Activated CD4-positive, alpha-beta memory T cell treated with anti-CD3 and anti-CD28 coated beads, Interleukin-2, amount 10 ng/mL, durations not matched to agents 7 days and 5 days (primary cell): ENCODE measurements around the gene GFER. TPM values are rescaled to one million over a fixed set of nuclear protein-coding genes. Genes with fewer than 3 reads are reported as not detected.
"Not testable (repeated sequence)": the region's sequence is repeated elsewhere in the genome, so short reads cannot be mapped to it uniquely, and the experiment has no call there.

Source experiments
- CTCF ChIA-PET: fragments of 350-600 bp; sonication (Branson Sonifier 250); formaldehyde crosslinking; loops from one replicate; lab custom pipeline; 2021; ENCODE audit warnings: antibody characterized with exemption, inconsistent platforms; lab: Charles Lee
- POLR2A ChIA-PET: fragments of 350-600 bp; sonication (Branson Sonifier 250); formaldehyde crosslinking; loops from one replicate; lab custom pipeline; 2021; ENCODE audit warnings: antibody characterized with exemption; lab: Charles Lee
- DNase-seq: peaks from one replicate; pipeline ENCODE4 v3.0.0-alpha.2; 2020
- H3K27ac Mint-ChIP-seq: one replicate; pipeline ENCODE4 v1.8.0; 2021; ENCODE audit warnings: mild to moderate bottlenecking, mixed read lengths
- H3K27me3 Mint-ChIP-seq: one replicate; pipeline ENCODE4 v1.8.0; 2021; ENCODE audit warnings: mixed read lengths
- H3K36me3 Mint-ChIP-seq: one replicate; pipeline ENCODE4 v1.8.0; 2021; ENCODE audit warnings: low read depth, mixed read lengths
- H3K4me1 Mint-ChIP-seq: one replicate; pipeline ENCODE4 v1.8.0; 2021; ENCODE audit warnings: mixed read lengths
- H3K4me3 Mint-ChIP-seq: one replicate; pipeline ENCODE4 v1.8.0; 2021; ENCODE audit warnings: mild to moderate bottlenecking, mixed read lengths
- H3K9me3 Mint-ChIP-seq: one replicate; pipeline ENCODE4 v1.8.0; 2021; ENCODE audit warnings: mixed read lengths
- total RNA-seq, 2 experiments: library from RNA; stranded (reverse); gene quantifications; one replicate each; pipeline ENCODE4 v1.2.3, GENCODE V29; 2021

GFER gene
- total RNA-seq, 2 experiments from 2014 or later: 29.1 to 32.0 TPM

DNA sequence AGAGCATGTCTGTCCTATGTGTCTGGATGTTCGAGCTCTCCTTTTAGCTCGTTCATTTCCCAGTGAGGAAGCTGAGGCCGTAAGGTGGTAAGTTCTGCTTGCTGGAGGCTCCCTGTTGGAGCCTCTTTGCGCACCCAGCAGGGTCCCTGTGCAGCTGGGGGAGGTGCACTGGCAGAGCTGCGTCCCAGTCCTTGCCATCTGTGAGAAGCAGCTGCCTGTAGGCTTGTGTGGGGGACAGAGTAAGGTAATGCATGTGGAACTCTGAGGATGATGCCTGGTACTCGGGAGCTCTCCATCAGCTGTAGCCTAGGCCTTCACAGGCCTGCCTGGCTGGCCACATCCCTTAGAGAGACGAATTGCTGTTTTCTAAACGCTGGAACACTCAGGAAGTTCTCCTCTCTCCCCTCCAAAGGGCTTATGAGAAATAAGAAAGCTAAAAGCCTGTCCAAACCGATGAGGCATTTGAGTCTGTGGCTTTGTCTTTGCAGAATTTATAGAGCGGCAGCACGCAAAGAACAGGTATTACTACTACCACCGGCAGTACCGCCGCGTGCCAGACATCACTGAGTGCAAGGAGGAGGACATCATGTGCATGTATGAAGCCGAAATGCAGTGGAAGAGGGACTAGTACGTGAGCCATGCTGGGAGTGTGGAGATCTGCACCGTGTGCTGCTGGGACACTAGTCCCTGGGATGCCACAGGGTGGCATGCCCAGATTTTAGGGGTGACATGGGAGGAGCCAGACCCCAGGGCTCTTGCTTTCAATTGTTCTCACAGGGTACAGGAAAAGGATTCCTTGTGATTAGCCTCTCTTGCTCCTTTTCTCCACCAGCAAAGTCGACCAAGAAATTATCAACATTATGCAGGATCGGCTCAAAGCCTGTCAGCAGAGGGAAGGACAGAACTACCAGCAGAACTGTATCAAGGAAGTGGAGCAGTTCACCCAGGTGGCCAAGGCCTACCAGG is 23.0 kb upstream of the GFER start:
- H3K4me1 Mint-ChIP-seq: peaks cover 49% of the 10 kb centered on the region
- H3K27ac Mint-ChIP-seq: peak overlapping the region; percentile 95
- ChIA-PET CTCF (interaction anchor here (0.8 to 1.7 kb wide), 4 partner anchors 8 to 180 kb away, joined by 3 to 9 read pairs (median 4); partner anchors contain the start of genes MSRB1 and TBL3), POLR2A (interaction anchor here (0.6 to 9.7 kb wide), 20 partner anchors 8 to 540 kb away, joined by 3 to 149 read pairs (median 3); partner anchors contain the start of genes FAHD1, GFER, MSRB1 and NOXO1)
- DNase-seq: peak; percentile 54
- peaks cover 51% of the 10 kb centered on the region for H3K36me3 Mint-ChIP-seq
- H3K27me3 Mint-ChIP-seq: peaks cover 2% of the 10 kb centered on the region
- H3K9me3 Mint-ChIP-seq: no peaks in the 10 kb centered on the region
- peak overlapping the region; percentile 84 for H3K4me3 Mint-ChIP-seq

GRCh38 chr16:1961651-1962067 is 22.3 kb upstream of the GFER start:
- CTCF ChIA-PET: no interaction called here
- Mint-ChIP-seq H3K27me3 (peaks cover 2% of the 10 kb centered on the region), H3K4me1 (peaks cover 51% of the 10 kb centered on the region), H3K27ac (peak overlapping the region; percentile 95), H3K36me3 (peaks cover 51% of the 10 kb centered on the region), H3K4me3 (peak overlapping the region; percentile 84), H3K9me3 (no peaks in the 10 kb centered on the region)
- DNase-seq: peak; percentile 52
- POLR2A ChIA-PET: interaction anchor here (0.9 to 9.7 kb wide), 10 partner anchors 9 to 541 kb away, joined by 3 to 149 read pairs (median 6); partner anchors contain the start of genes EME2, GFER, MRPS34 and MSRB1

DNA sequence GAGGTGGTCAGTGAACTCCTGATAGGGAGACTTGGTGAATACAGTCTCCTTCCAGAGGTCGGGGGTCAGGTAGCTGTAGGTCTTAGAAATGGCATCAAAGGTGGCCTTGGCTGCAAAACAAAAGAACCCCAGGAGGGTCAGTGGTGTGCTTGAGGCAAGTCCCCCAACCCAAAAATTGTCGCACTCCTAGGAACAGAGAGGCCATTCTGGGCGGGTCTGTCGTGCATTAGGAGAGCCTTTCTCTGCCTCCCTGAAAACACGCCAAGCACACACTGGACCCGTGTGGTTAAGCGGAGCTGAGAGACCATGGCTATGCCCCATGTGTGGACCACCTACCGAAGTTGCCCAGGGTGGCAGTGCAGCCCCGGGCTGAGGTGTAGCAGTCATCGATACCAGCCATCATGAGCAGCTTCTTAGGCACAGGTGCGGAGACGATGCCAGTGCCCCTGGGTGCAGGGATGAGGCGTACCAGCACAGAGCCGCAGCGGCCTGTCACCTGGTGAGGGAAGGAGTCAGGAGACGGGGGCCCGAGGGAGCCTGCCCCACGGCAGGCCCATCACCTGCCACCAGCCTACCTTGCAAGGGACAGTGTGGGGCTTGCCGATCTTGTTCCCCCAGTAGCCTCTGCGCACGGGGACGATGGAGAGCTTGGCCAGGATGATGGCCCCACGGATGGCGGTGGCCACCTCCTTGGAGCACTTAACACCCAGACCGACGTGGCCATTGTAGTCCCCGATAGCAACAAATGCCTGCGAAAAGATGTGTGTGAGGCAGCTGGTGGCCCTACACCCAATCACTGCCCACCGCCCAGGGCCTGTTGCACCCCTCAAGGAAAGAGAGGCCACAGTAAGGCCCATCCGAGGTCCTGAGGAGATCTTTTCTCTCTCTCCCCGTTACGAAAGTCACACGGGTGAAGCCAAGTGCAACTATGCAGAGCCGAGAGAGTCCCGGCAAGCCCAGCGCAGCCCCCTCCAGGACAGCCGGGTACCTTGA is 21.5 kb upstream of the GFER start:
- CTCF ChIA-PET: interaction anchor here (1.2 kb wide), 1 partner anchor 42 kb away, joined by 3 read pairs; no protein-coding TSS in a partner anchor
- POLR2A ChIA-PET: interaction anchor here (0.9 to 9.7 kb wide), 12 partner anchors 9 to 541 kb away, joined by 3 to 149 read pairs (median 10); partner anchors contain the start of genes EME2, GFER, MRPS34 and MSRB1
- DNase-seq, H3K9me3 Mint-ChIP-seq, H3K27me3 Mint-ChIP-seq: not testable (repeated sequence)
- peaks cover 53% of the 10 kb centered on the region for H3K36me3 Mint-ChIP-seq
- H3K27ac Mint-ChIP-seq: peak overlapping the region; percentile 95
- H3K4me3 Mint-ChIP-seq: peak overlapping the region; percentile 84
- peaks cover 55% of the 10 kb centered on the region for H3K4me1 Mint-ChIP-seq

- POLR2A ChIA-PET: interaction anchor here (0.8 to 9.7 kb wide), 32 partner anchors 7 to 1284 kb away, joined by 3 to 149 read pairs (median 6); partner anchors contain the start of genes ECI1, EME2, FAHD1 and GFER
- no peaks in the 10 kb centered on the region for H3K27me3 Mint-ChIP-seq
- no peaks in the 10 kb centered on the region for H3K9me3 Mint-ChIP-seq
- peak overlapping the region; percentile 95 for H3K27ac Mint-ChIP-seq
- CTCF ChIA-PET: interaction anchor here (1.0 to 2.6 kb wide), 5 partner anchors 21 to 177 kb away, joined by 3 to 12 read pairs (median 3); partner anchors contain the start of gene MSRB1
- H3K36me3 Mint-ChIP-seq: peaks cover 53% of the 10 kb centered on the region
- H3K4me3 Mint-ChIP-seq: peak overlapping the region; percentile 84
- peaks cover 57% of the 10 kb centered on the region for H3K4me1 Mint-ChIP-seq
- DNase-seq: peak; percentile 58
Measured at GRCh38 chr16:1963806-1964505, 20.0 kb upstream of the GFER start.

DNA sequence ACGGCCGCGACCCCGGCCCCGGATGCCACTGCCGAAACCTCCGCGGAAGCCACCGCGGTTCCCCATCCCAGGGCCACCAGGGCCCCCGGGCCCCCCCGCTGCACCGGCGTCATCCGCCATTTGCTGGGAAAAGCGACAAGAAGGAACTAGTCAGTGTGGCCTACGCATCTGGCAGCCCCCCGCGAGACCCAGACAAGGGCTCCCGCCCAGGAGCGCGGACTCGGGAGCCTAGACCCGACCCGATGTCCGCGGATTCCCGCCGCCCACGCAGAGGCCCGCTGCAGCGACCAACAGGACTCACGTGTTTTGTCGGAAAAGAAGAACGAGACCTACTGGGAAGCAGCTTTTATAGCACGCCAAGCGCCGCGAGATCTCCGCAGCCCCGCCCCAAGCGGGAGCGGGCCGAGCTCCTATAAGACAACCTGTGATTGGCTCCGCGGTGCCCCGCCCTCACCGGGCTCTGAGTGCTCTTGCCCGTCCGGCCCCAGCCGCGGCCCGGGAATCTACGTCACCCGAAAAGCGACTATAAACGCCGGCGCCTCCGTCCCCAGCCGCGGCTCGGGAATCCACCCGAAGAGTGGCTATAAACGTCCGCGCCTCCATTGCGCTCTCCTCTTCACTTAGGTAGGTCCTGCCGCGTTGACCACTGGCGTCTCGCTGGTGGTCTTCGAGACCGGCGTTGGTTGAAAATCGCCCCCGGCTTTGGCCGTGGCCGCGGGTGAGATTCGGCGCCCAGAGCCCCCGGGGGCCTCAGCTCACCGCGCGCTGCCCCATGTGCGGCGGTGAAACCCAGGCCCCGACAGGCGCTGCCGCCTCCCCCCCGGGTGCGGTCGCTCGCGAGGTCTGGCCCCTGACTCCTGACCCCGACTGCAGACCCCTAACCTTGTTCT is 19.2 kb upstream of the GFER start, which contains the start of gene RPS2:
Gene RPS2, minus strand, starts transcription at position 321 of the 890 bp plus-strand sequence. Its CDS starts 201 bp downstream, at position 120.
- Mint-ChIP-seq H3K9me3 (no peaks in the 10 kb centered on the region), H3K4me3 (peak within 1 kb of the TSS; percentile 84), H3K36me3 (peaks cover 53% of the 10 kb centered on the region), H3K4me1 (peaks cover 54% of the 10 kb centered on the region), H3K27me3 (no peaks in the 10 kb centered on the region), H3K27ac (peak within 1 kb of the TSS; percentile 95)
- CTCF ChIA-PET: interaction anchor here (0.7 to 2.6 kb wide), 5 partner anchors 9 to 182 kb away, joined by 3 to 12 read pairs (median 4); partner anchors contain the start of genes MSRB1, NUBP2 and SPSB3
- POLR2A ChIA-PET: interaction anchor here (0.7 to 9.7 kb wide), 32 partner anchors 9 to 1284 kb away, joined by 3 to 149 read pairs (median 6); partner anchors contain the start of genes CHTF18, ECI1, EME2 and FAHD1
- peak; percentile 99 for DNase-seq

GRCh38 chr16:1965396-1966001 is 18.5 kb upstream of the GFER start:
- peak overlapping the region; percentile 84 for H3K4me3 Mint-ChIP-seq
- POLR2A ChIA-PET: interaction anchor here (0.7 to 9.7 kb wide), 24 partner anchors 8 to 1285 kb away, joined by 3 to 149 read pairs (median 9); partner anchors contain the start of genes CHTF18, EME2, FAHD1 and GFER
- H3K9me3 Mint-ChIP-seq: no peaks in the 10 kb centered on the region
- H3K4me1 Mint-ChIP-seq: peaks cover 53% of the 10 kb centered on the region
- H3K36me3 Mint-ChIP-seq: peaks cover 51% of the 10 kb centered on the region
- H3K27ac Mint-ChIP-seq: peak overlapping the region; percentile 92
- CTCF ChIA-PET: interaction anchor here (0.7 to 2.6 kb wide), 5 partner anchors 10 to 183 kb away, joined by 3 to 12 read pairs (median 4); partner anchors contain the start of genes MSRB1, NUBP2 and SPSB3
- no peaks in the 10 kb centered on the region for H3K27me3 Mint-ChIP-seq
- no peak for DNase-seq

DNA sequence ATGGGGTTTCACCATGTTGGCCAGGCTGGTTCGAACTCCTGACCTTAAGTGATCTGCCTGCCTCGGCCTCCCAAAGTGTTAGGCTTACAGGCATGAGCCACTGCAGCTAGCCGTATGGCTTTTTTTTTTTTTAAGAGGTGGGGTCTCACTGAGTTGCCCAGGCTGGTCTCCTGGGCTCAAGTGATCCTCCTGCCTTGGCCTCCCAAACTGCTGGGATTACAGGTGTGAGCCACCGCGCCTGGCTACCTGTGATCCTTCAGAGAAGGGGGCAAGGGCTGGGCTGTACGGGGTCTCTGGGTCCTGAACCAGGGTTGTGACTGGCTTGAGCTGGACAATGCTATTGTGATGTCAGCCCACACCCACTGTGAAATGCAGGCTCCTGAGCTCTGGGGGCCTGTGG is 17.5 kb upstream of the GFER start, which contains the start of gene RNF151:
Gene RNF151, plus strand, starts transcription at position 397 of the 400 bp plus-strand sequence. CDS start 26 bp downstream, outside the sequence.
- no peaks in the 10 kb centered on the region for H3K27me3 Mint-ChIP-seq
- no peak for DNase-seq
- H3K27ac Mint-ChIP-seq: peak within 1 kb of the TSS; percentile 92
- peaks cover 51% of the 10 kb centered on the region for H3K4me1 Mint-ChIP-seq
- peaks cover 43% of the 10 kb centered on the region for H3K36me3 Mint-ChIP-seq
- ChIA-PET CTCF (interaction anchor here (2.2 to 2.6 kb wide), 2 partner anchors 23 to 174 kb away, joined by 10 to 12 read pairs; partner anchors contain the start of gene MSRB1), POLR2A (interaction anchor here (2.2 to 9.7 kb wide), 6 partner anchors 12 to 188 kb away, joined by 11 to 149 read pairs (median 33); partner anchors contain the start of genes GFER, MSRB1, NOXO1 and RPL3L)
- no peaks in the 10 kb centered on the region for H3K9me3 Mint-ChIP-seq
- peak within 1 kb of the TSS; percentile 84 for H3K4me3 Mint-ChIP-seq

DNA sequence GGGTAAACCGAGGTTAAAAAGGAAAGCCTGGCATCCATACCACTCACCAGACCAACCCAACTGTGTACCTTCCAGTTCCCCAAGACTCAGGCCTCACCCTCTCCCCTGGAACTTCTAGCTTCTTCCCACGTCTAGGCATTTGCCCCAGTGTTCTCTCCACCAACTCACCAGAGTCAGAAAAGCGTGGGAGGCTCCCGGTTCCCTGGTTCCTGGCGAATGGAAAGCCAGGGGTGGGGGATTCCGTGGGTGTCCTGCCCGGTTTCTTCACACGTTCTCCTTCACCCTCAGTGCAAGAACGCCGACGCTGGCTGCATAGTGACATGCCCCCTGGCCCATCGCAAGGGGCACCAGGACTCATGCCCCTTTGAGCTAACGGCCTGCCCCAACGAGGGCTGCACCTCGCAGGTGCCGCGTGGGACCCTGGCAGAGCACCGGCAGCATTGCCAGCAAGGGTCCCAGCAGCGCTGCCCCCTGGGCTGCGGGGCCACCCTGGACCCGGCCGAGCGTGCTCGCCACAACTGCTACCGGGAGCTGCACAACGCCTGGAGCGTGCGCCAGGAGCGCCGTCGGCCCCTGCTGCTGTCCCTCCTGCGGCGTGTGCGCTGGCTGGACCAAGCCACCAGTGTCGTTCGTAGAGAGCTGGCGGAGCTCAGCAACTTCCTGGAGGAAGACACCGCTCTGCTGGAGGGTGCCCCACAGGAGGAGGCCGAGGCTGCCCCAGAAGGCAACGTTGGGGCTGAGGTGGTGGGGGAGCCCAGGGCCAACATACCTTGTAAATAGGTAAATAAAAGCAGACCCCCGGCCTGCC is 15.6 kb upstream of the GFER start:
- H3K36me3 Mint-ChIP-seq: peaks cover 31% of the 10 kb centered on the region
- no peaks in the 10 kb centered on the region for H3K27me3 Mint-ChIP-seq
- no peak overlapping the region for H3K4me3 Mint-ChIP-seq
- peaks cover 47% of the 10 kb centered on the region for H3K4me1 Mint-ChIP-seq
- no peaks in the 10 kb centered on the region for H3K9me3 Mint-ChIP-seq
- POLR2A ChIA-PET: interaction anchor here (9.7 kb wide), 1 partner anchor 12 kb away, joined by 149 read pairs; the partner anchor contains the start of genes GFER and NOXO1
- no peak for DNase-seq
- H3K27ac Mint-ChIP-seq: no peak overlapping the region
- CTCF ChIA-PET: no interaction called here

DNA sequence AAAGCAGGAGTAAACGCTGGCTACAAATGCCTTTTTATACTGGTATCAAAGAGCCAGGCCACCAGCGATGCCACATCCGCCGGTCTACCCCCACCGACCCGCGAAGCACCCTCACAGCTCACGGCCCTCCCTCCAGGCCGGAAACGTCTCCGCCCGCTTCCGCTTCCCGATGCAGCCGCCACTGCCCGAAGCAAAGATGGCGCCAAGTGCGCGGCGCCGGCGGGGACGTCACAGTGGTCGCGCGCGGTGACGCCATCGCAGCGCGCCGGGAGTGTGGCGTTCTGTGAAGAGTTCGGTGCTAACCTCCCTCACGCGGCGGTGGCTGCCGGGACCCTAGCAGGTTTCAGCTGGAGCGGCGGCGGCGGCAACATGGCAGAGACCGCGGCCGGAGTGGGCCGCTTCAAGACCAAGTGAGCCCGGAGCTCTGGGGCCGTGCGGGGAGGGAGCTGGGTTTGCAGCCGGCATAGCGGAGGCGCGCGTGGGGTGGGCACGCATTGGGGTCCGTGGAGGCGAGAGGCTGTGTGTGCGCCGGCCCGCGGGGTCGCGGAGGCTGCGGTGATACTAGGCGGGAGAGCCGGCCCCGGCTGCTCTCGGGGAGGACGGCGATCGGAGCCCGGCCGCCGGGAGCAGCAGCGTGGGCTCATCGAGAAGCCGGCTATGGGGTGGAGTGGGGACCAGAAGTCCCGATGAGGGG is 12.1 kb upstream of the GFER start, which contains the start of gene TBL3:
Gene TBL3, plus strand, starts transcription at position 258 of the 694 bp plus-strand sequence. Its CDS starts 112 bp downstream, at position 370.
- H3K4me1 Mint-ChIP-seq: peaks cover 34% of the 10 kb centered on the region
- peak within 1 kb of the TSS; percentile 95 for H3K27ac Mint-ChIP-seq
- ChIA-PET POLR2A (interaction anchor here (0.7 to 3.9 kb wide), 14 partner anchors 9 to 189 kb away, joined by 3 to 48 read pairs (median 5); partner anchors contain the start of genes GFER, MSRB1, NDUFB10 and NOXO1), CTCF (interaction anchor here (0.7 to 2.3 kb wide), 7 partner anchors 11 to 183 kb away, joined by 3 to 8 read pairs (median 3); partner anchors contain the start of genes GFER and TRAF7)
- peaks cover 22% of the 10 kb centered on the region for H3K36me3 Mint-ChIP-seq
- no peaks in the 10 kb centered on the region for H3K9me3 Mint-ChIP-seq
- H3K4me3 Mint-ChIP-seq: peak within 1 kb of the TSS; percentile 90
- peak; percentile 98 for DNase-seq
- no peaks in the 10 kb centered on the region for H3K27me3 Mint-ChIP-seq
